ENCODE measurements around the gene NR1H3.

GRCh38 chr11:47245611-47246357 is 12.0 kb upstream of the NR1H3 start:
- TF ChIP-seq CTCF (IDR thresholded peaks at IDR 0.05), result no peak
- TF ChIP-seq POLR2A (IDR thresholded peaks at IDR 0.05), result no peak
- no peak for TF ChIP-seq POLR2AphosphoS5 (IDR thresholded peaks at IDR 0.05)
